ENCODE data around the gene APOB. TPM values are rescaled to one million over a fixed set of nuclear protein-coding genes. Genes with fewer than 3 reads are reported as not detected.
"Not testable (repeated sequence)": the region's sequence is repeated elsewhere in the genome, so short reads cannot be mapped to it uniquely, and the experiment has no call there.

Gene APOB
- polyA plus RNA-seq, 5 donors = 0.03 to 11.2 (median 0.06) TPM

DNA sequence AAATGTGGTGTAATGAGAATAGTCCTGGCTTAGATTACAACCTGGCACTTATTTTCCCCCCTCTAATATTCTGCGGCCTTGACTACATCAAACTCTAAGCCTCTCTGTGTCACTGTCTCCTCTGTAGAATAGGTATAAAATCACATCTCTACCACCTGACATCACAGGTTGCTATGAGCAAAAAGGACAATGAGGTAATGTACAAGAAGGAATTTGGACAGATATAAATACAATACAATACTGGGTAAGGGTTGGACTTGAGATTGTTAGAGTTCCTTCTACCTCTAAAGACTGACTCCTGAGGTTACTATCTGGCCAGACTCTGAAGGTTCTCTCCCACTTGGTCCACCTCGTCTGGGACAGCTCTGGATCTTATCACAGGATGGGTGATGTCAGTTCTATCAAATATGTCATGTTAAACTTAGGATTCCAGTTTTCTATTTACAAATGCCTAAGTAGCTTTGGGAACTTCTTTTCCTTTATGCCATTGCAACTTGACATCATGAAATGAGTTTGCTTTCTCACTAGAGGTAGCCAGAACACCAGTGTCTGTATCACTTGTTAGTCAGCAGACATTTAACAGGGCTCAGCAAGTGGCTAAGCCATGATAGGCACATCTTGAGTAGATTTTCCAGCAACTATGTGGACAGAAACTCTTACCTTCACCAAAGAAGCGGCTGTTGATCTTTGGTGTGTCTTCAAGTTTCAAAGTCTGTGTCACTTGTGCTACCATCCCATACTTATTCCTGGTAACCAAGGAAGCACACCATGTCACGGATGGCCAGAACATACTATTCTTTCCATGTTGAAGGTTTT lies 9.5 kb downstream of the APOB start:
- no peak for DNase-seq

DNA sequence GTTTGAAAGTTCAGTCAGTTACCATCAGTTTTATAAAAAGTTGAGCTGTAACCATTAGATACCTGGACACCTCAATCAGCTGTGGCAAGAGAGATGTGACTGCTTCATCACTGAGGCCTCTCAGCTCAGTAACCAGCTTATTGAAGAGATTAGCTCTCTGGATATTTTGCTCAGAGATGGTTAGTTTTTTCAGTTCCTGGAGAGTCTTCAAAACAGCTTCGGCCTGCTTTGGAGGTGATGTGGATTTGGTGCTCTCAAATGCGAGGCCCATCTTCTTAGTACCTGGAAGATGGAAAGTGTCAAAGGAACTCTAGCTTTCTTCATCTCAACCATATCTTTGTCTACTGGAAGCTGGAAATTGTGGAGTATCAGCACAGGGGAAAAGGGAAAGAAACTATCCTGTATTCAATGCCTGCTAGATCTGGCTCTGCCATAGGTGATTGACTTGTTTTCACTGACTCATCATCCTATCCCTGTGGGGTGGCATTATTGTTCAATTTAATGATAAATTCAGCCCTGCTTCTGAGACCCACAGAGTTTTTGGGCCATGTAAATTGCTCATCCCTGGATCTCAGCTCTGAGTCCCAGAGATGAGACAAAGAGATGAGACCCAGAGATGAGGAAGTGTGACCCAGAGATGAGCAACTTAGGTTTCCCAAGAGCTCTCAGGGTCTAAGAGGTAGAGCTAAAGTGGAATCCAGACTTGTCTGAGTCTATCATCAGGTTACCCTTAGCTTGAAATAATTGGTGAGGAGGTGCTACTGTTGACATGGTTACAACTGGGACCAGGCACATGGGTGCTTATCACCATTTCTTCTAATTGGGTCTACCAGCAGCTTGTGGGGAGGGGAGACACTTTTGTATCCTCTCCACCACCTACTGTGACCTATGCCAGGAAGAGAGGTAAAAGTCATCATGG lies 10.4 kb downstream of the APOB start:
- DNase-seq = no peak

DNA sequence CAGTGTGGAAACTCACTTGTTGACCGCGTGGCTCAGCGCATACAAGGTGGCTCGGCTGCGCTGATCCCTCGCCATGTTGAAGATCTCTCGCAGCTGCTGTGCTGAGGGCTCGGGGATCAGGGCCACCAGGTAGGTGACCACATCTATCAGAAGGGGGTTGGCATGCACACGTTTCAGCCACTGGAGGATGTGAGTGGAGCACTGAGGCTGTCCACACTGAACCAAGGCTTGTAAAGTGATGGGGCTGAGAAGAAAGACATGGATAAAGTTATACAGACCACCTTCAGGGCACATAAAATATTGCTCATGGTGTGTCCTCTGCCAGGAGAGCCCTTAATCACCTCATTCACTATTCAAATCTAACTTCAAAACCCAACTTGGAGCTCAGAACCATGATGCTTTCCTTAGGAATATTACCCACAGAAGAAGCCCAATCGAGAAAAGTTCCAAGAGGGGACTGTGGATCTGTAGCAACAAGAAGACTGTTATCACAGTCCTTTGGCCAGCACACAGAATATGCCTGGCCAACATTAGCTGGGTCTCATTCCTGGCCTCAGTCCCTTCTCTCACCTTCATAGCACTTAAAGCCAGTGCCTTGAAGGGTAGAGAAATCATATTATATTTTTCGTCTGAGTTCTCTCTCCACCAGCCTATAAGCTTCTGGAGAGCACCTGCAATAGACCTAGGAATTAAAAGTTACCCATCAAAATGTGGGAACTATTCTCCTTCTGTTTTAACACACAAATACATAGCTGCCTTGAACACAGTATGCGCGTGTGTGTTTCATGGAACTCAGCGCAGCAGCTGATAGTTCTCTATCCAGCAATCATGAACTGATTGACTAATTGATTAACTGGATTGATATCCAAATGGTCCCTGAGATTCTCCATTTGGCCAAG lies 11.3 kb downstream of the APOB start:
- no peak for DNase-seq

DNA sequence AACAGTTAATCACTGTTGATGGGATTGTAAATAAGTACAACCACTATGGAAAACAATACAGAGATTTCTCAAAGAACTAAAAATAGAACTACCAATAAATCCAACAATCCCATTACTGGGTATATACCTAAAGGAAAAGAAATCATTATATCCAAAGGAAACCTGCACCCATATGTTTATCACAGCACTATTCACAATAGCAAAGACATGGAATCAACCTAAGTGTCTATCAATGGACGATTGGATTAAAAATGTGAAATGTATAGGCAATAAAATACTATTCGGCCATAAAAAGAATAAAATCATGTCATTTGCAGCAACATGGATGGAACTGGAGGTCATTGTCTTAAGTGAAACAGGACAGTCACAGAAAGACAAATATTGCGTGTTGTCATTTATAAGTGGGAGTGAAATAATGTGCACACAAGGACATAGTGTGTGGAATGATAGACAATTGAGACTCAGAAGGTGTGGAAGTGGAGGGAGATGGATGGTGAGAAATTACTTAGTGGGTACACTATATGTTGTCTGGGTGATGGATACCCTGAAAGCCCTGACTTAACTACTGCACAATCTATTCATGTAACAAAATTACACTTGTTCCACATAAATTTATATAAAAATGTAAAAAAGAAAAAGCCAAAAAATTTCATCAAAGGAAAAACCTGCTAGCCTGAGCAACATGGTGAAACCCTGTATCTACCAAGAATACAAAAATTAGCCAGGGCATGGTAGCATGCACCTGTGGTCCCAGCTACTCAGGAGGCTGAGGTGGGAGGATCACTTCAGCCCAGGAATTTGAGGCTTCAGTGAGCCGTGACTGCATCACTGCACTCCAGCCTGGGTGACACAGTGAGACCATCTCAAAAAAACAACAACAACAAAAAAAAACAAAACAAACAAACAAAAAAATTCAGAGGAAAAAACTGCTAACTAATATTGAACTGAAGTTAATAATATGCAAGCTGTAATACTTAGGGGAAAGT lies 12.6 kb downstream of the APOB start:
- DNase-seq = no peak

DNA sequence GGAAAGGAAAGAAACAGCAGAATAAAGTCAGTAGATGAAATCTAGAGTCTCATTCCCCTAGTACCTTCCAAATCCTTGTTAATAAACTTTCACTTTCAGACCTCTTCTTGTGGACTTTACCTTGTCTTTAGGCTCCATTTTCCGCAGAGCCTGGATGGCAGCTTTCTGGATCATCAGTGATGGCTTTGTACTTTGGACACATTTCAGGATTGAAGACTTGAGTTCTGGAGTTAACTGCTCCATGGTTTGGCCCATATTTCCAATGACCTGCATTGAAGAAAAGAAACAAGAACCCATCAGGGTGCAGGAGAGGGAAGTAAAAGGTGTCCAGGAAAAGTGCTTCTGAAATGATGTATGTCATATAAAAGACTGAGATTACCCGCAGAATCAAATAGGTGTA lies 14.4 kb downstream of the APOB start:
- DNase-seq = no peak

DNA sequence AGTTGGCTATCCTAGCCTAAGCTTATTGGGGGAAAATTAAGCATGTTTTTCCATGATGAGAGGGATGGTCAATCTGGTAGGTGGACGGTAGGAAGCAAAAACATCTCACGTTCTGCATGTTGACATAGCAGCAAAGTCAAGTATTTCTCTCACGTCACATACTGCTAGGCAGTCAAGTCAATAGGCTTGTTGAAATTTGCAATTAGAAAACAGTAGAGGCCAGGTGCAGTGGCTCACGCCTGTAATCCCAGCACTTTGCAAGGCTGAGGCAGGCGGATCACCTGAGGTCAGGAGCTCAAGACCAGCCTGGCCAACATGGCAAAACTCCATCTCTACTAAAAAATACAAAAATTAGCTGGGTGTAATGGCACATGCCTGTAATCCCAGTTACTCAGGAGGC lies 14.9 kb downstream of the APOB start:
- DNase-seq = not testable (repeated sequence)

DNA sequence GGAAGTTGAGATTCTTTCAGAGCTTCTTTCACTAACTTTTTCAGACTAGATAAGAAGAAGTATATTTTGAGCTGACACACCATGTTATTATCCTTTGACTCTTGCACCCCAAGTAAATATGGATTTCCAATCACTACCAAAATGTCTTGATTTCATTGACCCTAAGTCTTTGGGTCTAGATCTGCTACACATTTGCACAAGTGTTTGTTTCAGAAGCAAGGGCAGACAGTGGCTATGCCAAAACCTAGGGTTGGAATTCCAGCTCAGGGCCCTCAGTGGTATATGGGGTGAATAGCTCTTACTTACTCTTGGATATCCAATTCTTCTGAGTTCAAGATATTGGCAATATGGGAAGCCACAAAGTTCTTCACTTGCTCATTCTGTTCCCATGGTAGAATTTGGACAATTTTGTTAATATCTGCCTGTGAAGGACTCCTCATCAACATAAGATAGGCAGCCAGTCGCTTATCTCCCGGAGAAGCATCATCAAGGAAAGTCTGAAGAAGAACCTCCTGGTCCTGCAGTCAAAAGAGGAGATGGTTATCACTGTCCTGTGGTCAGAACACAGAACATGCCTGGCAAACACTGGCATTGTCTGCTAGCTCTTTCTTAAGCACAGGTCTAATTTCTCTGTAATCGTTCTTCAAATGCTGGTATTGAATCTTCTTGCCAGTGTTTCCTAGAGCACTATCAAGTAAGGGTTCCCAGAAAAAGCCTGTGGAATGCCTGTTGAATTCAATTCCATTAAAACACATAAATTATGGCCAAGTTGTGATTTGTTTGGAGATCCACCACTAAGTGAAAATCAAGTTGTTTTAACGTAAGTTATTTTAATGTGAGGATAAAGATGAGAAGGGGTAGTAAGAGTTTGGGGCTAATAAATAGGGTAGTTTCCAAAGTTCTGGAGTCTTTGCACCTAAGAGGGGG lies 15.6 kb downstream of the APOB start:
- DNase-seq = no peak

DNA sequence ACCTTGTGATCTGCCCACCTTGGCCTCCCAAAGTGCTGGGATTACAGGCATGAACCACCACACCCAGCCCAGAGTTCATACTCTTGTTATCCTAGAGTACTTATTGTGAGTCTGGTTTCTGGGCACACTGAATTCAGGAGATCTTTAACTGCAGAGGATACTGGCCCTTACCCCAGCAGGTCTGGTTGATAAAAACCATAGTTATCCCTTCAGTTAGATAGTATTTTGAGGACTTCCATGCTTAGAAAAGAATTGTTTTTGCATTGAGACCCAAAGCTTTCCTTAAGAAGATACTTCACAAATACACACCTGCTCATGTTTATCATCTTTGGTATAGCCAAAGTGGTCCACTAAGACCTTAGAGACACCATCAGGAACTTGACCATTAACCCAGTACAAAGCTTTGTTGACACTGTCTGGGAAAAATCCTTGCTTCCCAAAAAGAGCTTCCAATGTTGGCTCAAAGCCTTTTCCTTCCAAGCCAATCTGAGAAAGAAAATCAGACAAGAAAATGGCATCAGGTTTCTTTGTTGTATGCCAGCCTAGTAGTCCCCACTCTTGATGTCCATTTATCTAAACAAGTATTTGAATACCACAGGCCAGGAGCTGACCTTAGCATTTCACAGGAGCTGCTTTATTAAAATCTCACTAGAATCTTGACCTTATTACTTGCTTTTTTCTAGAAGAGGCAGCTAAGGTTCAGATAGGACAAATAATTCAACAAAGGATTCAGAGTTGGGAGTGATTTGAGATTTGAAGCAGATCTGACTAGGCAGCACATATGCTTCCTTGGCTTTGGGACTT lies 17.2 kb downstream of the APOB start:
- no peak for DNase-seq

DNA sequence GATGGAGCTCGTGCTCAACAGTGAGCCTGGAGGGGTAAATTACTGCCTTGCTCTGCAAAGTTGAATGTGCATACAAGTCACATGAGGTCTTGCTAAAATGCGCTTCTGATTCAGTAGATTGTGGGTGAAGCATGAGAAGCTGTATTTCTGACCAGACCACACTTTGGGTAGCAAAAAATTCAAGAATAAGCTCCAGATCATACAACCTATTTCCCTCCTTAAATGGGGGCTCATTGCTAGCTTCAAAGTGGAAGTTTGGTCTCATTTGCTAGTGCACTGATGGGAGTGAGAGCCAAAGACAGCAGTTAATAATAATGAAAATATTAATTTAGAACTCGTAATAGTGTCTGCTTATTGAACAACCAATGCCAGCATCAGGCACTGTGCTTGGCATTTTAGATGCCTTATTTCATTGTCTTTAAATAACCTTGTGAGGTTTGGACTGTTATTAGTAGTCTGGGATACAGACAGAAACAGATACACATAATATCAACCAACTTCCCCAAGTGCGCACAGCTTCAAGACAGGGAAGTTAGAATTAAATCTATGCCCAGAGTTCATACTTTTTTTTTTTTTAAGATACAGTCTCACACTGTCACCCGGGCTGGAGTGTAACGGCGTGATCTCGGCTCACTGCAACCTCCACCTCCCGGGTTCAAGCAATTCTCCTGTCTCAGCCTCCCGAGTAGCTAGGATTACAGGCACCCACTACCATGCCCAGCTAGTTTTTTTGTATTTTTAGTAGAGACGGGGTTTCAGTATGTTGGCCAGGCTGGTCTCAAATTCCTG lies 18.0 kb downstream of the APOB start:
- no peak for DNase-seq

DNA sequence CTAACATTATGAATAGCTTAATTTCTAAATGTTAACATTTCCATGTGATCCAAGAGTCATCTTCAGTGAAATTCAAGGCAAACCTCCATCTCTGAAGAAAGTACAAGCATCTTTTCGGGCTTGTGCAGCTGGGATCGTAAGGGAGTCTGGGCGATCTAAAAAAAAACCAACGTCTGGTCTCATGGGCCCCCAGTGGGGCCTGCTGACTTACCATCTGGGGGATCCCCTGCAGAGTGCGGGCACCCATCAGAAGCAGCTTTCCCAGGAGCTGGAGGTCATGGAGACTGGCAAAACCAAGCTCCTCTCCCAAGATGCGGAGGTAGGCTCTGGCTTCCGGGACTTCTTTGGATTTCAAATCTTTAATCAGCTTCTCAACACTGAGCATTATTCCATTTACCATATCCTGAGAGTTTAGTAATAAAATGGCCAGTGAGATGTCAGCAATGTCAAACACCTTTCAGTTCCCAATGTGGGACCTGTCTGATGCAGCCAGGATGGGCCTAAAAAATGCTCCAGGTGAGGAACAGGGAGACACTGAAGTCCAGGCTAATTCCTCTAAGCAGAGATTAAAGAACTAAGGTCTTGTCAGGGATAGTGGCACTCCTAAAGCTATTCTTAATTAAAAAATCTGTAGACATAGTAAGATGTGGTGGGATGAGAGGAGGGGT lies 19.0 kb downstream of the APOB start:
- DNase-seq = no peak

DNA sequence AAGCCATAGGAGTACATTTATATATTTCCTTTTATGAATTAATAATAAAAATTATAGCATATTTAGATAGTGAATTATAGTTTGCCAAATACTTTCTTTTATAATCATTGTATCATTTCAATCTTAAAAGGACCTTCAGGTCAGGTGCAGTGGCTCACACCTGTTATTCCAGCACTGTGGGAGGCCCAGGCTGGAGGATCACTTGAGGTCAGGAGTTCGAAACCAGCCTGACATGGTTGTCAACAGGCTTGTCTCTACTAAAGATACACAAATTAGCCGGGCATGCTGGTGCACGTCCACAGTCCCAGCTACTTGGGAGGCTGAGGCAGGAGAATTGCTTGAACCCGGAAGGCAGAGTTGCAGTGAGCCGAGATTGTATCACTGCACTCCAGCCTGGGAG lies 19.7 kb downstream of the APOB start:
- no peak for DNase-seq

DNA sequence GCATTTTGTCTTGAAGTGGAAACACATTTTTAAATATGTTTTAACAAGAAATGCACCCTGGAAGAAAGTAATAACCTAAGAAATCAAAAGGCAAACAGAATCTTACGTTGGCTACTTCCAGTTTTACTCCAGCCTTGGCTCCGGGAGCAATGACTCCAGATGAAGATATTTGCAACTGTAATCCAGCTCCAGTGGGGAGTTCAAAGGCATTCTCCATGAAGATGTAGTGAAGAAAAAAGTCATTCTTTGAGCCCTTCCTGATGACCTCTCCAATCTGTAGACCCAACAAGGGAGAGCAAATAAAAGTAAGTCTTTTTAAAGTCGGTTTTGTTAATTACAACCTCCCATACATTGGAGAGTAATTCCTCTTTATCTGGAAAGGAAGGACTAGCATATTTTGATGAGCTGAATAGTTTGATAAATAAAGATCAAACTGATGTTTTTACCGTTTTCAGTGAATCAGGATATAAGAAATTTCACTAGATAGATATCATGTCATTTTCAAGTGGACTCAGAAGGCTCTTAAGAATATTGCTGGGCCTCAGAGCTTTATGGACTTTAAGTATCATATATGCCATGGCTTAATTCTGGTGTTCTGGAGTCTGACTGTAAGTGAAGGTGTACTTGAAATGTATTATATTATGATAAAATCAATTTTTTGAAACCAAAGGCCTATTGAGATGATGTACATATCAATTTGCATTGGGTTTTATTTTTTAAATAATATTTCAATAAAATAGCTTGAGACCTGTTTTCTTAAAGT lies 20.3 kb downstream of the APOB start:
- DNase-seq = no peak

DNA sequence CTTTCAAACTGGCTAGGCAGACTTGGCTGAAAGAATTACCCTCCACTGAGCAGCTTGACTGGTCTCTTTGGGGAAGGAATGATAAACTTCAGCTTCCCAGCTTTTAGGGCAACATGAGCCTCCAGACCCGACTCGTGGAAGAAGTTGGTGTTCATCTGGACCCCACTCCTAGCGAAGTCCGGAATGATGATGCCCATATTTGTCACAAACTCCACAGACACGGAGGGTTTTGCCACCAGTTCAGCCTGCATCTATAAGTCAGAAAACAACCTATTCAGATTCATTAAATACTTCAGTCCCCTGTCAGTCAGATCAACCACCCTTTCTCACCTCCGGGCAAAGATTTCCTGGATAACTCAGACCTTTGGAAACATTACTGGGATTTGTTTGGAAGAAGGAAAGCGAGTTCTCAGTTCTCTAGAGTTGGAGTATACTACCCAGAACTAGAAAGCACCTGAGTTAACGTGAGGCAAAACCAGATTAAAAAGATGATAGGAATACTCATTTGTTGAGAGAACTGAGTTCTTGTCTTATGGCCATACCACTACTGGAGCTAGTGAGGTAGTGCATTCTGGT lies 21.0 kb downstream of the APOB start:
- DNase-seq = no peak

DNA sequence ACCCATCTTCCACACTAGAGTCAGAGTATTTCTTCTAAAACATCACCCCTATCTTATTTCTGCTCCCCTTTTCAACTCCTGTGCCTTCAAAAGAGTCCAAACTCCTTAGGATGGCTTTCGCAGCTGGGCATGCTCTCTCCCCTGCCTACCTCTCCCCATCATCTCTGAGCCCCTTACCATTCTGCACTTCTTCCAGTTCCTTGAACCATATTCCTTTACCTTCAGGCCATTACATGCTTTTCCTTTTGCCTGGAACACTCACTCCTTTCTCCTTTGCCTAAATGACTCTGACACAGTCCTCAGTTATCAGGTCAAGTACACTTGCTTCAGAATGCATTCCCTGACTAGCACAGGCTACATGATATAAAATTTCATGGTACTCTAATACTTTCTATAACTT lies 22.4 kb downstream of the APOB start:
- no peak for DNase-seq

DNA sequence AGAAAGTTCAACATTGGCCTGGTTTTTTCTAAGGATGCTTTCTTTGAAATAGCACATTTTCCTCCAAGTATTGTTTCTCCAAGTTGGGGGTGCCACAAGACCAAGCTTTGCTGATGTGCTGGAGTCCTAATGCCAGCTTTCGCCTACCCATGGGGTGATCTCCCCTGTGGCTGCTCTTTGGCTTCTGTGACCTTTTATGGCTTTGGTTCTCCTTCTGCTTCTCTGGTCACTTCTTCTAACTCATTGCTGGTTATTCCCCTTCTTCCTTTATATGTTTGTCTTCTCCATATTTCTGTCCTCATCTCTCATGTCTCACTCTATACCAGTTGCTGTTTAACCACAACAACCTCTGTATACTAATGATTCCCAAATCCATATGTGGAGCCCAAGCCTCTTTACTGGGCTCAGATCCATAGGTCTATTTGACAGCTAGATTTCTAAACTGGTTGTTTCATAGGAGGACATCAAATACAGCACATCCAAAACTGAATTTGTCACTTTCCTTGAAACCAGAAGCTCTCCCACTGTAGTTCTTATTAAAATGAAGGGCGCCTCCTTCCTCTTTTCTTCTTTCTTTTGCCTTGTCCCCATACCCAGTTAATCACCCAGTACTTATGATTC lies 23.1 kb downstream of the APOB start:
- DNase-seq = no peak

Data from right lung (tissue), 5 donors.